Right ventricle myocardium inferior (tissue), 1 donor: ENCODE data around the gene HEXIM1. TPM values are rescaled to one million over a fixed set of nuclear protein-coding genes. Genes with fewer than 3 reads are reported as not detected.
A peak's percentile ranks its signal among the peaks of the same experiment; 100 is the strongest.

ENCODE experiments used
- ATAC-seq: fragments of 200-7000 bp; cut with Tn5 transposase; one replicate; pipeline ENCODE4 v1.9.1; 2020; ENCODE audit warnings: mild to moderate bottlenecking, moderate library complexity
- DNase-seq: peaks from one replicate; pipeline ENCODE4 v3.0.0; 2021; ENCODE audit errors: missing footprints
- intact Hi-C: fragments of 100-400 bp; cut with DNase I; formaldehyde crosslinking; loops from one replicate; pipeline ENCODE4 v1.11.0; 2022
- total RNA-seq: library from RNA; stranded (reverse); fragmentation: NEBNext Ultra II Directional; extraction: Animal tissue kit (Norgen Biotek cat#: 25700); gene quantifications from one replicate; pipeline ENCODE4 v1.2.1, GENCODE V29; 2021
- donor health status: DM: no; HTN: yes; CAD: no; lungs with severe emphysema.

HEXIM1 gene
- total RNA-seq, 1 donor from 2014 or later, result 33.1 TPM

GRCh38 chr17:45155483-45155882 is 7.2 kb downstream of the HEXIM1 start:
- DNase-seq (no peak), ATAC-seq (no peak)
- intact Hi-C loops, result no loop called here

- intact Hi-C loops, result no loop called here
- ATAC-seq (no peak), DNase-seq (no peak)
These were observed 8.0 kb downstream of the HEXIM1 start for GRCh38 chr17:45156242-45156641.

- peak; percentile 85 for DNase-seq
- intact Hi-C loops, result loop anchor here (1.0 kb wide), 1 partner anchor 13 kb away; no protein-coding TSS in a partner anchor
- ATAC-seq, result peak; percentile 58
These were observed 12.4 kb downstream of the HEXIM1 start for GRCh38 chr17:45160447-45161287.

- intact Hi-C loops, result loop anchor here (1.0 kb wide), 1 partner anchor 14 kb away; no protein-coding TSS in a partner anchor
- ATAC-seq (peak; percentile 97), DNase-seq (peak; percentile 99)
These were observed 13.2 kb downstream of the HEXIM1 start, which contains the start of gene HEXIM2 for GRCh38 chr17:45161288-45162024. TSS of gene HEXIM2 (plus strand) at chr17:45161875. CDS start at chr17:45162794, 919 bp downstream.

GRCh38 chr17:45162025-45162687 is 13.9 kb downstream of the HEXIM1 start:
- intact Hi-C loops, result no loop called here
- peak; percentile 51 for DNase-seq

GRCh38 chr17:45164734-45165269 is 16.5 kb downstream of the HEXIM1 start:
- DNase-seq (no peak), ATAC-seq (no peak)
- intact Hi-C loops, result no loop called here

More at GRCh38 chr17:45162025-45162687, 13.9 kb downstream of the HEXIM1 start:
- no peak for ATAC-seq

- DNase-seq (no peak), ATAC-seq (no peak)
- intact Hi-C loops, result no loop called here
These were observed 20.9 kb downstream of the HEXIM1 start for GRCh38 chr17:45168991-45169752.

- intact Hi-C loops, result no loop called here
- no peak for DNase-seq
- no peak for ATAC-seq
These were observed 22.1 kb downstream of the HEXIM1 start for GRCh38 chr17:45170280-45170930.

- intact Hi-C loops, result no loop called here
- ATAC-seq (peak; percentile 84), DNase-seq (peak; percentile 86)
These were observed 22.7 kb downstream of the HEXIM1 start for GRCh38 chr17:45170931-45171337.

GRCh38 chr17:45171338-45172231 is 23.3 kb downstream of the HEXIM1 start:
- intact Hi-C loops, result no loop called here
- DNase-seq, result no peak
- peak; percentile 5 for ATAC-seq

GRCh38 chr17:45172232-45172540 is 23.9 kb downstream of the HEXIM1 start:
- no peak for ATAC-seq
- DNase-seq, result no peak
- intact Hi-C loops, result no loop called here

- ATAC-seq, result peak; percentile 84
- intact Hi-C loops, result no loop called here
- DNase-seq, result peak; percentile 76
These were observed 24.4 kb downstream of the HEXIM1 start for GRCh38 chr17:45172541-45173286.

GRCh38 chr17:45175759-45176115 is 27.5 kb downstream of the HEXIM1 start:
- no peak for ATAC-seq
- intact Hi-C loops, result no loop called here
- DNase-seq, result no peak

GRCh38 chr17:45177563-45177962 is 29.3 kb downstream of the HEXIM1 start:
- intact Hi-C loops, result no loop called here
- no peak for DNase-seq
- ATAC-seq, result no peak

- intact Hi-C loops, result no loop called here
- ATAC-seq, result no peak
These were observed 35.9 kb downstream of the HEXIM1 start for GRCh38 chr17:45184144-45184543.

GRCh38 chr17:45186801-45187354 is 38.6 kb downstream of the HEXIM1 start:
- intact Hi-C loops, result no loop called here
- ATAC-seq (no peak), DNase-seq (no peak)

More at GRCh38 chr17:45184144-45184543, 35.9 kb downstream of the HEXIM1 start:
- no peak for DNase-seq
